ENCODE results near the gene NR2C2.

NR2C2 gene

GRCh38 chr3:14925729-14926591 lies 21.4 kb upstream of the NR2C2 start:
- no peak for TF ChIP-seq SPI1 (IDR thresholded peaks at IDR 0.05; ENCODE audit: borderline replicate concordance, low read depth)
- no peak for TF ChIP-seq GABPA (IDR thresholded peaks at IDR 0.05; ENCODE audit: low read depth)
- TF ChIP-seq POLR2AphosphoS5 (IDR thresholded peaks at IDR 0.05; ENCODE audit: low read depth): no peak
- TF ChIP-seq REST (IDR thresholded peaks at IDR 0.05; ENCODE audit: insufficient replicate concordance, low read depth): no peak
- peak; percentile 23 for TF ChIP-seq CTCF (IDR thresholded peaks at IDR 0.05; ENCODE audit: insufficient read depth, low read length)
- no peak overlapping the region for H3K4me3 ChIP-seq (replicated peaks; ENCODE audit: insufficient read depth, low read length)
- peak in 1 of 2 experiments; percentile 43 for DNase-seq (ENCODE audit: low read depth in 1 of 2, low spot score in 1 of 2)
- no peak overlapping the region for H3K27ac ChIP-seq (replicated peaks)
- H3K27me3 ChIP-seq (ENCODE audit: insufficient read depth, poor library complexity, severe bottlenecking): peaks cover 2% of the 10 kb centered on the region

- Histone ChIP-seq H3K4me3 (replicated peaks; ENCODE audit: insufficient read depth, low read length) (no peak overlapping the region), H3K27me3 (ENCODE audit: insufficient read depth, poor library complexity, severe bottlenecking) (no peaks in the 10 kb centered on the region), H3K27ac (replicated peaks) (no peak overlapping the region)
- no peak for DNase-seq (ENCODE audit: low read depth in 1 of 2, low spot score in 1 of 2)
- no peak for TF ChIP-seq SPI1 (IDR thresholded peaks at IDR 0.05; ENCODE audit: borderline replicate concordance, low read depth)
- no peak for TF ChIP-seq POLR2AphosphoS5 (IDR thresholded peaks at IDR 0.05; ENCODE audit: low read depth)
- TF ChIP-seq REST (IDR thresholded peaks at IDR 0.05; ENCODE audit: insufficient replicate concordance, low read depth): no peak
- no peak for TF ChIP-seq GABPA (IDR thresholded peaks at IDR 0.05; ENCODE audit: low read depth)
- TF ChIP-seq CTCF (IDR thresholded peaks at IDR 0.05; ENCODE audit: insufficient read depth, low read length): no peak
These were observed 20.8 kb upstream of the NR2C2 start for GRCh38 chr3:14926592-14926991.

- DNase-seq (ENCODE audit: low read depth in 1 of 2, low spot score in 1 of 2): no peak
- Histone ChIP-seq H3K4me3 (replicated peaks; ENCODE audit: insufficient read depth, low read length) (no peak overlapping the region), H3K27ac (replicated peaks) (no peak overlapping the region), H3K27me3 (ENCODE audit: insufficient read depth, poor library complexity, severe bottlenecking) (no peaks in the 10 kb centered on the region)
- no peak for TF ChIP-seq GABPA (IDR thresholded peaks at IDR 0.05; ENCODE audit: low read depth)
- TF ChIP-seq REST (IDR thresholded peaks at IDR 0.05; ENCODE audit: insufficient replicate concordance, low read depth): no peak
- TF ChIP-seq CTCF (IDR thresholded peaks at IDR 0.05; ENCODE audit: insufficient read depth, low read length): no peak
- TF ChIP-seq POLR2AphosphoS5 (IDR thresholded peaks at IDR 0.05; ENCODE audit: low read depth): no peak
- no peak for TF ChIP-seq SPI1 (IDR thresholded peaks at IDR 0.05; ENCODE audit: borderline replicate concordance, low read depth)
These were observed 20.1 kb upstream of the NR2C2 start for GRCh38 chr3:14927308-14927707.
